ENCODE measurements around the gene IGF2BP1. TPM values are rescaled to one million over a fixed set of nuclear protein-coding genes. Genes with fewer than 3 reads are reported as not detected.

IGF2BP1 gene
- polyA plus RNA-seq, 1 of the 3 experiments (the other 2 are of a cell fraction) = 0.05 TPM

GRCh38 chr17:49054342-49055092 lies 57.3 kb downstream of the IGF2BP1 start:
- Histone ChIP-seq H3K4me2 (no peak overlapping the region), H2AFZ (ENCODE audit: low read depth) (no peak overlapping the region), H3K9ac (no peak overlapping the region), H3K27me3 (ENCODE audit: insufficient read depth) (peaks cover 88% of the 10 kb centered on the region), H3K9me3 (no peaks in the 10 kb centered on the region), H3K4me1 (ENCODE audit: control insufficient read depth in 1 of 2, insufficient read depth in 2 of 2, low read depth in 1 of 2, low read length in 1 of 2) (no peaks in the 10 kb centered on the region), H4K20me1 (ENCODE audit: insufficient read depth) (no peaks in the 10 kb centered on the region), H3K27ac (ENCODE audit: low read depth in 2 of 2, low read length in 1 of 2) (no peak overlapping the region), H3F3A (replicated peaks; ENCODE audit: insufficient read depth) (no peaks in the 10 kb centered on the region), H3K36me3 (replicated peaks in 1 of 2; ENCODE audit: control insufficient read depth in 1 of 2, insufficient read depth in 2 of 2, low read length in 1 of 2) (no peaks in the 10 kb centered on the region), H3K9me2 (no peaks in the 10 kb centered on the region), H3K4me3 (ENCODE audit: low read depth in 2 of 2, low read length in 1 of 2) (no peak overlapping the region), H3K79me2 (ENCODE audit: insufficient read depth) (no peaks in the 10 kb centered on the region)
- 20% methylated on average over 6 of the region's 6 CpGs for WGBS (ENCODE audit: low lambda C conversion rate)
- ChIA-PET POLR2A (no interaction called here), CTCF (interaction anchor here (1.0 to 7.3 kb wide), 7 partner anchors 19 to 436 kb away, joined by 3 to 57 read pairs (median 5); no protein-coding TSS in a partner anchor)
- no peak for DNase-seq
- TF ChIP-seq USF2 (IDR thresholded peaks at IDR 0.05; ENCODE audit: borderline replicate concordance, low read depth, low read length) (no peak), MEF2A (IDR thresholded peaks at IDR 0.05; ENCODE audit: borderline replicate concordance, low read depth) (no peak), USF1 (IDR thresholded peaks at IDR 0.05; ENCODE audit: borderline replicate concordance, low read depth) (no peak)

- no peak overlapping the region for H3K4me3 ChIP-seq (ENCODE audit: low read depth in 2 of 2, low read length in 1 of 2)
- POLR2A ChIA-PET = interaction anchor here (0.7 kb wide), 1 partner anchor 729 kb away, joined by 3 read pairs; no protein-coding TSS in a partner anchor
- H3F3A ChIP-seq (replicated peaks; ENCODE audit: insufficient read depth) = no peaks in the 10 kb centered on the region
Observed at GRCh38 chr17:49055181-49055927, 58.2 kb downstream of the IGF2BP1 start.

GRCh38 chr17:49061524-49061943 lies 64.3 kb downstream of the IGF2BP1 start:
- no peak overlapping the region for H3K27ac ChIP-seq (ENCODE audit: low read depth in 2 of 2, low read length in 1 of 2)
- no peak for DNase-seq
- no peaks in the 10 kb centered on the region for H3K4me1 ChIP-seq (ENCODE audit: control insufficient read depth in 1 of 2, insufficient read depth in 2 of 2, low read depth in 1 of 2, low read length in 1 of 2)
- no peak overlapping the region for H3K4me2 ChIP-seq
- POLR2A ChIA-PET = no interaction called here
- no peaks in the 10 kb centered on the region for H3K36me3 ChIP-seq (replicated peaks in 1 of 2; ENCODE audit: control insufficient read depth in 1 of 2, insufficient read depth in 2 of 2, low read length in 1 of 2)
- CTCF ChIA-PET = no interaction called here
- H3K9me3 ChIP-seq = no peaks in the 10 kb centered on the region
- 15% methylated on average over 7 of the region's 7 CpGs for WGBS (ENCODE audit: low lambda C conversion rate)
- H4K20me1 ChIP-seq (ENCODE audit: insufficient read depth) = no peaks in the 10 kb centered on the region
- no peak overlapping the region for H2AFZ ChIP-seq (ENCODE audit: low read depth)
- H3K9me2 ChIP-seq = no peaks in the 10 kb centered on the region
- no peak overlapping the region for H3K4me3 ChIP-seq (ENCODE audit: low read depth in 2 of 2, low read length in 1 of 2)
- no peak overlapping the region for H3K9ac ChIP-seq
- peaks cover 90% of the 10 kb centered on the region for H3K27me3 ChIP-seq (ENCODE audit: insufficient read depth)
- peaks cover 3% of the 10 kb centered on the region for H3F3A ChIP-seq (replicated peaks; ENCODE audit: insufficient read depth)
- H3K79me2 ChIP-seq (ENCODE audit: insufficient read depth) = no peaks in the 10 kb centered on the region
- TF ChIP-seq YY1 (IDR thresholded peaks at IDR 0.05; ENCODE audit: low read depth) (no peak), GABPA (IDR thresholded peaks at IDR 0.05; ENCODE audit: low read depth) (no peak), PBX3 (IDR thresholded peaks at IDR 0.05) (no peak), SMC3 (IDR thresholded peaks at IDR 0.05; ENCODE audit: low read depth, low read length) (no peak), RAD21 (IDR thresholded peaks at IDR 0.05; ENCODE audit: low read length) (no peak), NRF1 (IDR thresholded peaks at IDR 0.05; ENCODE audit: low read depth, low read length) (no peak), GATA2 (CRISPR knock-in tag; IDR thresholded peaks at IDR 0.05) (no peak), TCF12 (IDR thresholded peaks at IDR 0.05) (no peak), FOXJ3 (CRISPR knock-in tag; IDR thresholded peaks at IDR 0.05) (no peak), CHD2 (IDR thresholded peaks at IDR 0.05; ENCODE audit: low read length, partially characterized antibody) (no peak), USF1 (IDR thresholded peaks at IDR 0.05; ENCODE audit: borderline replicate concordance, low read depth) (no peak), RFX5 (IDR thresholded peaks at IDR 0.05; ENCODE audit: low read length) (no peak), MAX (IDR thresholded peaks at IDR 0.05; ENCODE audit: low read depth) (no peak), TAF1 (IDR thresholded peaks at IDR 0.05; ENCODE audit: borderline replicate concordance, low read depth, low read length) (no peak), RXRA (IDR thresholded peaks at IDR 0.05; ENCODE audit: borderline replicate concordance, low read depth) (no peak)

More at GRCh38 chr17:49055181-49055927, 58.2 kb downstream of the IGF2BP1 start:
- Histone ChIP-seq H3K36me3 (replicated peaks in 1 of 2; ENCODE audit: control insufficient read depth in 1 of 2, insufficient read depth in 2 of 2, low read length in 1 of 2) (no peaks in the 10 kb centered on the region), H3K4me1 (ENCODE audit: control insufficient read depth in 1 of 2, insufficient read depth in 2 of 2, low read depth in 1 of 2, low read length in 1 of 2) (no peaks in the 10 kb centered on the region), H3K9me2 (no peaks in the 10 kb centered on the region), H3K9ac (no peak overlapping the region), H4K20me1 (ENCODE audit: insufficient read depth) (no peaks in the 10 kb centered on the region), H3K27ac (ENCODE audit: low read depth in 2 of 2, low read length in 1 of 2) (no peak overlapping the region), H3K9me3 (no peaks in the 10 kb centered on the region), H3K4me2 (no peak overlapping the region), H2AFZ (ENCODE audit: low read depth) (no peak overlapping the region), H3K79me2 (ENCODE audit: insufficient read depth) (no peaks in the 10 kb centered on the region), H3K27me3 (ENCODE audit: insufficient read depth) (peaks cover 88% of the 10 kb centered on the region)
- no peak for TF ChIP-seq JUND (IDR thresholded peaks at IDR 0.05)
- DNase-seq = no peak
- 16% methylated on average over 7 of the region's 7 CpGs for WGBS (ENCODE audit: low lambda C conversion rate)
- CTCF ChIA-PET = interaction anchor here (1.0 to 7.3 kb wide), 6 partner anchors 20 to 437 kb away, joined by 3 to 57 read pairs (median 8); no protein-coding TSS in a partner anchor

All from SK-N-SH (cell line).